ENCODE measurements around the gene TAP1.

DNA sequence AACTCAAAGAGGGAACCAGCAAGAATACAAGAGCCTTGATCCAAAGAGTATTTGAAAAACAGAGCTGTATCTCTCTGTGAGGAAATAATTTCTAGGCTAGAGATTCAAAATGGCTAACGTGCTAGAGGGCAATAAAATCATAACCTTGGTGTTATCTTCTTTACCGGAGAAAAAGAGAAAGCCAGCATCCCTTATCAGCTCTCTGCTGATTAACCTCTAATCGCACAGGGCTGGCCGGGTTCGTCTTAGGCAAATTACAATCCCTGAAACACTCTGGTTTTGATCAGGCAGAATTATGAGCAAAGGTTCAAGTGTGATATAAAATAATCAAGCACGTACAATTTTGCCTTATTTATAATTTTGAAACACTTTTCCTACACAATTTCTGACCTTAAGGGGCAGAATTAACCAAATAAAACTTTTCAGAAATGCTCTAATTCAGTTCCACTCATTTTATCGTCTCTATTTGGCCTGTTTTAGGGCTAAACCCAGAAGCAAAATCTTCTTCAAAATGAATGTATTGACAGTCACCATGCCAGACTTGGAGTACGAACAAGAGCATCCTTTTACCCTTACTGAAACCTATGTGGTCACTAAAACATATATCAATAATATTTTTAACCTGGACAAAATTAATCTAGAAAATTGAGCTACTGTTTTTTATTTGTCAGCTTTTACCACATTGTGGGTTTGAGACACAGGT, 14.2 kb upstream of the TAP1 start:
- TF ChIP-seq, protein P1, sequence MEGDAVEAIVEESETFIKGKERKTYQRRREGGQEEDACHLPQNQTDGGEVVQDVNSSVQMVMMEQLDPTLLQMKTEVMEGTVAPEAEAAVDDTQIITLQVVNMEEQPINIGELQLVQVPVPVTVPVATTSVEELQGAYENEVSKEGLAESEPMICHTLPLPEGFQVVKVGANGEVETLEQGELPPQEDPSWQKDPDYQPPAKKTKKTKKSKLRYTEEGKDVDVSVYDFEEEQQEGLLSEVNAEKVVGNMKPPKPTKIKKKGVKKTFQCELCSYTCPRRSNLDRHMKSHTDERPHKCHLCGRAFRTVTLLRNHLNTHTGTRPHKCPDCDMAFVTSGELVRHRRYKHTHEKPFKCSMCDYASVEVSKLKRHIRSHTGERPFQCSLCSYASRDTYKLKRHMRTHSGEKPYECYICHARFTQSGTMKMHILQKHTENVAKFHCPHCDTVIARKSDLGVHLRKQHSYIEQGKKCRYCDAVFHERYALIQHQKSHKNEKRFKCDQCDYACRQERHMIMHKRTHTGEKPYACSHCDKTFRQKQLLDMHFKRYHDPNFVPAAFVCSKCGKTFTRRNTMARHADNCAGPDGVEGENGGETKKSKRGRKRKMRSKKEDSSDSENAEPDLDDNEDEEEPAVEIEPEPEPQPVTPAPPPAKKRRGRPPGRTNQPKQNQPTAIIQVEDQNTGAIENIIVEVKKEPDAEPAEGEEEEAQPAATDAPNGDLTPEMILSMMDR (conservative IDR thresholded peaks at IDR 0.05): no peak
- no peak for TF ChIP-seq EZH2 (IDR thresholded peaks at IDR 0.05; ENCODE audit: low read depth)

Measured in PC-9 (cell line).